Measurements from ENCODE around the gene GALNT6. TPM values are rescaled to one million over a fixed set of nuclear protein-coding genes. Genes with fewer than 3 reads are reported as not detected.

Gene GALNT6
- total RNA-seq, 6 experiments from 2014 or later = 0.55 to 3.3 (median 1.3) TPM

DNA sequence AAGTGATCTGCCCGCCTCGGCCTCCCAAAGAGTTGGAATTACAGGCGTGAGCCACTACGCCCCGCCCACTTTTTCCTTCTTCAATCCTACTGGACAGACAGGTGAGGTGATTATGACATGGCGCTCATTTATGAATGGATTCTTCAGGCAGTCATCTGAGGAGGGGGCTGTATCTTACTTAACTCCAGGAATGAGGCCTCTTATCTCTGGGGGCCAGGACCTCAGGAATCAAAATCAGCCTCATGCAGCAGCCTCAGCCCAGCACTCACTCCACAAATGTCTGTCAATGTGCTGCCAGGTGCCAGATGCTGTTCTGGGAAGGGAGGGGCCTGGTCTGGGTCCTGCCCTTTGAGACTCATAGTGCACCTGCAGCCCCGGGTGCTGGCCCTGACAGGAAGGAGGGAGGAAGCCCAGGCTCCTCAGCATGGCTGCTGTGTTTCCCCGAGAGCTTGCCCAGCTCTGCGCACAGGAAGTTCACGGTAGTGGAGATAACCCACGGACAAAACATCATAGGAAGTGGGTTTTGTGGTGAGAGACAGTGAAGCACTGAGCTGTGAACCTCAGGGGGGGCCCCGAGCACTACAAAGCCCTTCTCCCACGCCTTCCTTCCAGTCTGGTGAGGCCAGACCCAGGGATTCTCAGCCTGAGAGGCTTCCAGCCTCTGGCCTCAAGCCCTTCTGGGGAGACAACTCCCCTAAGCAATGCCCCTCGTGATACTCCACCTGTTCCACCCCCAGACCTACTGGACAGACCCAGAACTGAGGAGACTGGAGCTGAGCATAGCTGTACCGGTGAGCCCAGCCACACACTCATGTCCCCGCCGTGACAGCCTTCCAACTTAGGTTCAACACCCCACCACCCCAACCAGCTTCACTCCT, 22.3 kb downstream of the GALNT6 start:
- Histone ChIP-seq H3K4me1 (peaks cover 0 to 16% (median 2%) of the 10 kb centered on the region in 4 donors), H3K4me3 (no peak overlapping the region), H3K9me3 (no peaks in the 10 kb centered on the region), H3K36me3 (no peaks in the 10 kb centered on the region), H3K27ac (no peak overlapping the region), H3K27me3 (no peaks in the 10 kb centered on the region)
- ATAC-seq (peak; percentile 26 to 30 (median 29)), DNase-seq (peak in 2 of 3 donors; percentile 54 to 68)
- no peak for TF ChIP-seq POLR2A (IDR thresholded peaks at IDR 0.05)
- TF ChIP-seq, protein P1, sequence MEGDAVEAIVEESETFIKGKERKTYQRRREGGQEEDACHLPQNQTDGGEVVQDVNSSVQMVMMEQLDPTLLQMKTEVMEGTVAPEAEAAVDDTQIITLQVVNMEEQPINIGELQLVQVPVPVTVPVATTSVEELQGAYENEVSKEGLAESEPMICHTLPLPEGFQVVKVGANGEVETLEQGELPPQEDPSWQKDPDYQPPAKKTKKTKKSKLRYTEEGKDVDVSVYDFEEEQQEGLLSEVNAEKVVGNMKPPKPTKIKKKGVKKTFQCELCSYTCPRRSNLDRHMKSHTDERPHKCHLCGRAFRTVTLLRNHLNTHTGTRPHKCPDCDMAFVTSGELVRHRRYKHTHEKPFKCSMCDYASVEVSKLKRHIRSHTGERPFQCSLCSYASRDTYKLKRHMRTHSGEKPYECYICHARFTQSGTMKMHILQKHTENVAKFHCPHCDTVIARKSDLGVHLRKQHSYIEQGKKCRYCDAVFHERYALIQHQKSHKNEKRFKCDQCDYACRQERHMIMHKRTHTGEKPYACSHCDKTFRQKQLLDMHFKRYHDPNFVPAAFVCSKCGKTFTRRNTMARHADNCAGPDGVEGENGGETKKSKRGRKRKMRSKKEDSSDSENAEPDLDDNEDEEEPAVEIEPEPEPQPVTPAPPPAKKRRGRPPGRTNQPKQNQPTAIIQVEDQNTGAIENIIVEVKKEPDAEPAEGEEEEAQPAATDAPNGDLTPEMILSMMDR (IDR thresholded peaks at IDR 0.05) = no peak
- intact Hi-C loops (cut with DNase I) = no loop called here
- WGBS (ENCODE audit: insufficient coverage, low coverage, low lambda C conversion rate, missing lambda C conversion rate) = 84% methylated on average over 10 of the region's 17 CpGs

DNA sequence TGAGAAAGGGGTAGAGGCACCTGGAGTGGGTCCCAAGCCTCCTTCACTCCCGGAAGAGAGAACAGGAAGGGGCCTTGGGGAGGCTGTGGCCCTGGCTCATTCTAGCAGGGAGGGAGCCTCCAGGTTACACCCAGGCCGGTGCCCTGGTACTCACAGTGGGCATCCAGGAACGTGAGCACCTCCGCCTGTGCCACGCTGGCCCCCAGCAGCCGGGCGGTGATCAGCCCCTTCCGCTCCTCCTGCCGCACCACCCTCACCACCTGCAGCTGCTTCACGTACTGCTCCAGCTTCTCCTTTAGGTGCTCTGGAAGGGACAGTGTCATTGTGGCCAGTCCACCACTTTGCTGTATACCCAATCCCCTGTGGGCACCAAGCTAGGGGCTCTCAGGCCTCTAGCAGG, 25.9 kb downstream of the GALNT6 start:
- no CpG with 5 or more reads among the region's 10 CpGs for WGBS (ENCODE audit: insufficient coverage, low coverage, low lambda C conversion rate, missing lambda C conversion rate)
- Histone ChIP-seq H3K4me3 (no peak overlapping the region), H3K27me3 (no peaks in the 10 kb centered on the region), H3K4me1 (no peaks in the 10 kb centered on the region), H3K27ac (no peak overlapping the region), H3K36me3 (no peaks in the 10 kb centered on the region), H3K9me3 (no peaks in the 10 kb centered on the region)
- DNase-seq (no peak), ATAC-seq (no peak)
- TF ChIP-seq POLR2A (IDR thresholded peaks at IDR 0.05) = no peak
- TF ChIP-seq, protein P1 (IDR thresholded peaks at IDR 0.05) = no peak
- intact Hi-C loops (cut with DNase I) = no loop called here

DNA sequence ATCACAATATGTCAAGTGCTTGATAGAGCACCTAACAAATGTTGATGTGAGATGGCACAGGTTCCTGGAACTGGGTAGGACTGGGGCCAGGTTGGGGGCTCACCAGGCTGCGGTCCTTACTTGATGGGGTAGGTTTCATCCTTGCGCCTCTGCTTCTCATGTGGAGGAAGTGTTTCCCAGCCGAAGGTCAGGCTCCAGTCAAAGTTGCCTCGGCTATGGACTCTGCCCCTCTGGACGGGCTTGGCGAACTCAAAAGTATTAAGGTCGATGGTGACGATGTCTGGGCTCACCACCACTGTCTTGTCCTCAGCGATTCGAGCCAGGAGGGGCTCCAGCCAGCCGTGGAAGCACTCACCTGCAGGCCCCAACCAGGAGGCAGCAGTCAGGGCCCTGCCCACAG, 27.2 kb downstream of the GALNT6 start:
- DNase-seq (no peak), ATAC-seq (no peak)
- no peak overlapping the region for H3K27ac ChIP-seq
- no peak overlapping the region for H3K4me3 ChIP-seq
- H3K36me3 ChIP-seq = no peaks in the 10 kb centered on the region
- no peaks in the 10 kb centered on the region for H3K4me1 ChIP-seq
- H3K9me3 ChIP-seq = no peaks in the 10 kb centered on the region
- TF ChIP-seq POLR2A (IDR thresholded peaks at IDR 0.05) = no peak
- TF ChIP-seq, protein P1 (IDR thresholded peaks at IDR 0.05) = no peak
- intact Hi-C loops (cut with DNase I) = no loop called here
- no CpG with 5 or more reads among the region's 11 CpGs for WGBS (ENCODE audit: insufficient coverage, low coverage, low lambda C conversion rate, missing lambda C conversion rate)
- H3K27me3 ChIP-seq = no peaks in the 10 kb centered on the region

DNA sequence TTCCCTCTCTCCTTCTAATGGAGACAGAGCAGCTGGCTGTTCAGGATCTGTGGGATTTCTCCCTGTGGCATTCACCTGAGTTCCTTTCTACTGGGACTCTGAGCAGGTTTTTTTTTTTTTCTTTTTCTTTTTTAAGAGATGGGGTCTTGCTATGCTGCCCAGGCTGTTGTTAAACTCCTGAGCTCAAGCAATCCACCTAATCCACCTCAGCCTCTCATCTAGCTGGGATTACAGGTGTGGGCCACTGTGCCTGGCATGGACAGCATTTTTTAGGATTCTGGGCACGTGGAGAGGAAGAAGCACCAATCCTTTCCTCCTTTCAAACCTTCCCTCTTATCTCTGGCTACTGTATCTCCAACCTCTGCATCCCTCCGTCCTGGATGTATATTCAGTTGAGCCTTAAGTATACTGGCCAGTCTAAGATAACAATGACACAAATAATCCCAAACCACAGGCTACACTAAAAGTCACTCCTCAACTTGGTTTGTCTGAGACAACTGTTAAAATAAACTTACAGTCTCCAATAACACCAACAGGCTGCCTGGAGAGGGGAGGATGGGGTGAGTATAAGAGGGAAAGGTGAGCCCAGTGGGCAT, 28.4 kb downstream of the GALNT6 start:
- no peak for DNase-seq
- intact Hi-C loops (cut with DNase I) = no loop called here
- no peak for TF ChIP-seq POLR2A (IDR thresholded peaks at IDR 0.05)
- TF ChIP-seq, protein P1 (IDR thresholded peaks at IDR 0.05) = no peak
- Histone ChIP-seq H3K4me1 (no peaks in the 10 kb centered on the region), H3K4me3 (no peak overlapping the region), H3K27ac (no peak overlapping the region), H3K36me3 (no peaks in the 10 kb centered on the region), H3K9me3 (no peaks in the 10 kb centered on the region), H3K27me3 (no peaks in the 10 kb centered on the region)
- WGBS (ENCODE audit: insufficient coverage, low coverage, low lambda C conversion rate, missing lambda C conversion rate) = 72% methylated on average over 2 of the region's 2 CpGs
- no peak for ATAC-seq
